ENCODE results near the gene FYTTD1. TPM values are rescaled to one million over a fixed set of nuclear protein-coding genes. Genes with fewer than 3 reads are reported as not detected.

Gene FYTTD1
- total RNA-seq, 1 donor from 2014 or later: 37.7 TPM

GRCh38 chr3:197787412-197787811 is 37.7 kb downstream of the FYTTD1 start:
- H3K36me3 ChIP-seq: peaks cover 29% of the 10 kb centered on the region
- peaks cover 8% of the 10 kb centered on the region for H3K4me1 ChIP-seq
- DNase-seq: no peak
- intact Hi-C loops (cut with DNase I): no loop called here
- no peaks in the 10 kb centered on the region for H3K9me3 ChIP-seq
- H3K27me3 ChIP-seq (ENCODE audit: low read depth): no peaks in the 10 kb centered on the region
- TF ChIP-seq CTCF (IDR thresholded peaks at IDR 0.05): no peak
- ATAC-seq: no peak
- H3K4me3 ChIP-seq: no peak overlapping the region
- no peak overlapping the region for H3K27ac ChIP-seq

- intact Hi-C loops (cut with DNase I): no loop called here
- H3K4me3 ChIP-seq: no peak overlapping the region
- no peaks in the 10 kb centered on the region for H3K9me3 ChIP-seq
- peaks cover 10% of the 10 kb centered on the region for H3K36me3 ChIP-seq
- no peak overlapping the region for H3K27ac ChIP-seq
- ATAC-seq (no peak), DNase-seq (no peak)
- no peak for TF ChIP-seq CTCF (IDR thresholded peaks at IDR 0.05)
- peaks cover 26% of the 10 kb centered on the region for H3K4me1 ChIP-seq
- no peaks in the 10 kb centered on the region for H3K27me3 ChIP-seq (ENCODE audit: low read depth)
These were observed 39.6 kb downstream of the FYTTD1 start for GRCh38 chr3:197789309-197789708.

DNA sequence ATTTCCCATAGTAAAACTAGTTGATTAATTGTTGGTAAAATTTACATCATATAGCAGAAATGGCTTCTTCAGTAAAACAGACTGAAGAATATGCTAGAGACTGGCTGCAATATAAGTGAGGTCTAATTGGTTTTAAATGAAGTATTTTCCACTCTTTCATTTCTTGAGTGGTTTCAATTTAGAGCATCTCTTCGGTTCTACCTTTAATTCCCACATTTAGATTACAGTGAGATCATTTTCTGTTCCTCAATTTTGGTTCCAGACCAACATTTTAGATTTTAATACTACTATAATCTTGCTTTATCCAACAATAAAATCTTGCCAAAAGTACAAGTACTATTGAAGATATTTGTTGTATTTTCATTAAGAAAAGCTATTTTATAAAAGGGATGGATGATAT is 40.4 kb downstream of the FYTTD1 start:
- DNase-seq (no peak), ATAC-seq (no peak)
- H3K9me3 ChIP-seq: no peaks in the 10 kb centered on the region
- intact Hi-C loops (cut with DNase I): no loop called here
- peaks cover 29% of the 10 kb centered on the region for H3K4me1 ChIP-seq
- no peak for TF ChIP-seq CTCF (IDR thresholded peaks at IDR 0.05)
- no peak overlapping the region for H3K27ac ChIP-seq
- peaks cover 3% of the 10 kb centered on the region for H3K36me3 ChIP-seq
- H3K4me3 ChIP-seq: peak overlapping the region; percentile 74
- H3K27me3 ChIP-seq (ENCODE audit: low read depth): no peaks in the 10 kb centered on the region

DNA sequence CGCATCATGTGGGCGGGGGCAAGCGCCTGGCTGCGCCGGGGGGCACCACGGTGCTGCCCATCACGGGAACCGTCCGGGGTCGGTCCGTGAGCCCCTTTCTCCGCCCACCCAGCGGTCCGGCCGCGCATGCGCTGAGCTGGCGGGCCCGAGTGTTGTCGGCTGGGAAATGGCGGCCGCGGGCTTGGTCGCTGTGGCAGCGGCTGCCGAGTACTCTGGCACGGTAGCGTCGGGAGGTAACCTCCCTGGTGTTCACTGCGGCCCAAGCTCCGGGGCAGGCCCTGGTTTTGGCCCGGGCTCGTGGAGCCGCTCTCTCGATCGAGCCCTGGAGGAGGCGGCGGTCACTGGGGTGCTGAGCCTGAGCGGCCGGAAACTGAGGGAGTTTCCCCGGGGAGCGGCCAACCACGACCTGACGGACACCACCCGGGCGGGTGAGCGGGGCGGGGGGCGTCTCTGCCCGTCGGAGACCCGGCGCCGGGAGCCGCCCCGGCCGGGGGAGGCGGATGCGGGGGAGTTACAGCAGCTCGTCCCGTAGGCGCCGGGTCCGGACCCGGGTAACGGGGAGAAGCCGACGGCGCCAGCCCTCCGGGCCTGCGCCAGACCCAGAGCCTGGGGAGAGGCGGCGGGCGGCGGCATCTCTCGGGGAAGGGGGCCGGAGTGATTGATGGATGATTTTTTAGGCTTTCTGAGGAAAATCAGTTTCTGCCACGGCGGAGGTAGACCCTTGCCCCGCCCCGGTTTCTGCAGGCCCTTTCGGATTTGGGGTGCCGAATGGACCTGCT is 41.6 kb downstream of the FYTTD1 start, which contains the start of gene LRCH3:
LRCH3 (plus strand) TSS at position 142 of the 779 bp plus-strand sequence; CDS start at position 167, 25 bp downstream.
- DNase-seq: peak; percentile 85
- ATAC-seq: peak; percentile 94 to 96
- Histone ChIP-seq H3K4me3 (peak within 1 kb of the TSS; percentile 74), H3K27me3 (ENCODE audit: low read depth) (no peaks in the 10 kb centered on the region), H3K36me3 (no peaks in the 10 kb centered on the region), H3K27ac (peak within 1 kb of the TSS; percentile 98), H3K9me3 (no peaks in the 10 kb centered on the region), H3K4me1 (peaks cover 40% of the 10 kb centered on the region)
- TF ChIP-seq CTCF (IDR thresholded peaks at IDR 0.05): no peak
- intact Hi-C loops (cut with DNase I): no loop called here

- peaks cover 40% of the 10 kb centered on the region for H3K4me1 ChIP-seq
- no peak for TF ChIP-seq CTCF (IDR thresholded peaks at IDR 0.05)
- ATAC-seq: peak; percentile 58 to 60
- no peaks in the 10 kb centered on the region for H3K27me3 ChIP-seq (ENCODE audit: low read depth)
- no peaks in the 10 kb centered on the region for H3K9me3 ChIP-seq
- H3K27ac ChIP-seq: peak overlapping the region; percentile 98
- H3K4me3 ChIP-seq: peak overlapping the region; percentile 74
- H3K36me3 ChIP-seq: no peaks in the 10 kb centered on the region
- intact Hi-C loops (cut with DNase I): no loop called here
- DNase-seq: no peak
These were observed 42.4 kb downstream of the FYTTD1 start for GRCh38 chr3:197791892-197792647.

Data from lower lobe of right lung (tissue), 2 donors.